Fibroblast of mammary gland (primary cell): Measurements from ENCODE around the gene MRPL38.
A peak's percentile ranks its signal among the peaks of the same experiment; 100 is the strongest.

Experiments used
- DNase-seq: peaks from one replicate; pipeline ENCODE4 v3.0.0-alpha.2; 2010; ENCODE audit warnings: low read depth
- H3K4me3 ChIP-seq: 2 replicates; pipeline ENCODE4 v1.5.1; 2011; ENCODE audit warnings: low read depth, mild to moderate bottlenecking, low read length, moderate library complexity; ENCODE audit not compliant: control insufficient read depth
- CTCF ChIP-seq: conservative IDR thresholded peaks from 2 replicates; pipeline ENCODE4 v1.5.1; 2011; ENCODE audit warnings: low read depth, low read length, inconsistent platforms; ENCODE audit not compliant: control insufficient read depth, insufficient read depth

The MRPL38 gene

DNA sequence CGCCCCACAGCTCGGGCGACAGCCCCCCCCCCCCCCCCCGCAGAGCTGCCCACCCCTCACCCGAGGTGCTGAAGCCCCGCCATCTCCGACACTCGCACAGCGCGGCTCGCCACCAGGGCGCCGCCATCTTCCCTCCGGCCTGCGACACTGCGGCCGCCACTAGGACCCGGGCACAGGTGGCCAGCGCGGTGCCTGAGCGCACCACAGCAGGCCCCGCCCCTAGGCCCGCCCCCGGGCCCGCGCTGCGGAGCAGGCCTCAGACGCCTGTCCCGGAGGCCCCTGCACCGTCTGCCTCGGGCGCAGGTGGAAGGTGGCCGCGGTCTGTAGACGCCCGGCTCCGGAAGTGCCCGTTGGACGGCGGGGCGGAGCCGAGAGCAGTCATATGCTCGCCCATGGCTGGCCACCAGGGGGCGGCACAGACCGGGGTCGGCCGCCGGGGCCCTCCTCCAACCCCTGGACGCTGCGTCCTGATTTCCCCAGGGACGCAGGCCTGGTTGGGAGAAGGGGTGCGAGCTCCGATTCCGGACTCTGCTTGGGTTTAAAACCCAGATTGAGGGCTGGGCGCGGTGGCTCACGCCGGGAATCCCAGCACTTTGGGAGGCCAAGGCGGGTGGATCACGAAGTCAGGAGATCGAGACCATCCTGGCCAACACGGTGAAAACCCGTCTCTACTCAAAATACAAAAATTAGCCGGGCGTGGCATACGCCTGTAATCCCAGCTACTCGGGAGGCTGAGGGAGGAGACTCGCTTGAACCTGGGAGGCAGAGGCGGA lies at the start of gene MRPL38:
MRPL38 (minus strand) TSS at position 136 of the 773 bp plus-strand sequence; CDS start at position 127, 9 bp downstream.
- DNase-seq: peak; percentile 89
- TF ChIP-seq CTCF: peak; percentile 60
- H3K4me3 ChIP-seq: peak within 1 kb of the TSS; percentile 72

DNA sequence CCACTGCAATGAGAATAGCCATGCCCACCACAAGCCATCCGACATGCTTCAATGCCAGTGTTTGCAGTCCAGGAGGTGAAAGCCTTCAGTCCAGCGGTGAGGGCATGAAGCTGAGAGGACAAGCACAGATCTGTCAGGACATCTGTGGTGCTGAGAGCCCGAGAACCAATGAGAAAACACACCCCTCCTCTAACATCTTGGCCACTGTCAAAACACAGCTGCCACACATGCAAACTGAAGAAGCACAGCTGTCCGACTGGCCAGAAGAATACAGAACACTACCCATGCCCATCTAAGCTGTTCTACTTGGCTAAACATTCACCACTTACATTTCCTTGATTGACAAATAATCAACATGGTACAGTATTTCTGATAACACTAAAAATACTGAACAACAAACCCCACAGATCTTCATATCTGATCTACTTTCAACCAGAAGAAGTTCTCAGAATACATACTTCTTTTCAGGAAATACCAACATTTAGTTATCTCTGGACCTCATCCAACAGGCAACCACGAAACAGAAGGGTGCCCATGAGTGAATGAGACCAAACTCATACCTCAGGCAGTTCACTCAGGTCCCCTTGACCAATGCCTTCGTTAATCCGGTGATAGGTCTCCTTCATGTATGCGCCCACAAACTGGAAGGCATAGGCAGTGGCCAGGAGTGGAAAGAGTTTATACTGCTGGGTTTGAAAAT lies 46.3 kb upstream of the MRPL38 start:
- no peak for DNase-seq
- TF ChIP-seq CTCF: no peak
- no peak overlapping the region for H3K4me3 ChIP-seq

- no peak for TF ChIP-seq CTCF
- DNase-seq: no peak
- H3K4me3 ChIP-seq: no peak overlapping the region
These were observed 45.7 kb upstream of the MRPL38 start for GRCh38 chr17:75950421-75950820.

GRCh38 chr17:75945211-75945610 lies 40.5 kb upstream of the MRPL38 start:
- no peak for DNase-seq
- no peak overlapping the region for H3K4me3 ChIP-seq
- no peak for TF ChIP-seq CTCF

- DNase-seq: no peak
- no peak overlapping the region for H3K4me3 ChIP-seq
- no peak for TF ChIP-seq CTCF
These were observed 38.8 kb upstream of the MRPL38 start for GRCh38 chr17:75943491-75943890.

GRCh38 chr17:75942473-75942872 lies 37.8 kb upstream of the MRPL38 start:
- H3K4me3 ChIP-seq: no peak overlapping the region
- TF ChIP-seq CTCF: no peak
- DNase-seq: no peak

DNA sequence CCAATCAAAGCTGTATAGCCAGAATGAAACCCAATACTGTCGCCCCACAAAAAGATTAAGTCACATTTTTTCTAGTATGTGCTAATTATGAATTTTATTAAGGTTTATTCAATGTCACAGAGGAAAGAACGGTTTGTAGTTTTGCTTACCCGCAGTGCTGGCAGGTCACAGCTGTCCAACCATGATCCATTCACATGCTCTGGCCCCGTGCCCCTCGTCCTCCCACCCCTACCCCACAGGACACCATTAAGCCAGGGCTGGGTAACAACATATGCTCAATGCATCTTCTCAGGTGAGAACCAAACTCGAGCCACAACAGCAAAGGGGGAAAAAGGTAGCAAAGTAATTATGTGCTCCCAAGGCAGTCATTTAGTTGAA lies 36.7 kb upstream of the MRPL38 start:
- peak overlapping the region; percentile 78 for H3K4me3 ChIP-seq
- TF ChIP-seq CTCF: no peak
- DNase-seq: no peak
